Thyroid gland (tissue), 4 donors: Measurements from ENCODE around the gene DUS1L. TPM values are rescaled to one million over a fixed set of nuclear protein-coding genes. Genes with fewer than 3 reads are reported as not detected.

ENCODE experiments used
- DNase-seq, 2 donors: peaks; one replicate each; pipeline ENCODE4 v3.0.0-alpha.2; 2019
- H3K27ac ChIP-seq, 3 donors: fragments of 200-600 bp; sonication (generic); 1 replicate in 2 of 3; 2 replicates in 1 of 3; pipeline ENCODE4 v1.5.1; 2016 to 2019; ENCODE audit warnings: mild to moderate bottlenecking in 1 of 3, moderate library complexity in 1 of 3
- H3K27me3 ChIP-seq: fragments of 200-600 bp; sonication (generic); one replicate; pipeline ENCODE4 v1.5.1; 2019
- H3K36me3 ChIP-seq, 2 donors: fragments of 200-600 bp; sonication (generic); one replicate each; pipeline ENCODE4 v1.5.1; 2016 to 2019
- H3K4me1 ChIP-seq, 2 donors: fragments of 200-600 bp; sonication (generic); one replicate each; pipeline ENCODE4 v1.5.1; 2017 to 2019
- H3K4me3 ChIP-seq, 3 donors: fragments of 200-600 bp; sonication (generic); replicated peaks in 1 of 3; 1 replicate in 2 of 3; 2 replicates in 1 of 3; pipeline ENCODE4 v1.5.1; 2016; ENCODE audit warnings: mild to moderate bottlenecking in 1 of 3
- H3K9me3 ChIP-seq: fragments of 200-600 bp; sonication (generic); one replicate; pipeline ENCODE4 v1.5.1; 2017
- POLR2A ChIP-seq, 2 donors: fragments of 450-650 bp; IDR thresholded peaks; one replicate each; pipeline ENCODE4 v1.6.1; 2017; ENCODE audit warnings: antibody characterized with exemption in 2 of 2, mild to moderate bottlenecking in 2 of 2, moderate library complexity in 1 of 2
- WGBS, 2 donors: methylation state at CpG; one replicate each; pipeline ENCODE4 v1.1.5; 2017; 5-methylcytosine and 5-hydroxymethylcytosine counted together
- intact Hi-C: fragments of 100-400 bp; cut with DNase I; formaldehyde crosslinking; loops from one replicate; pipeline ENCODE4 v1.15.1; 2023
- total RNA-seq, 4 donors: library from RNA; depleted of rRNA; stranded (reverse); fragments of >200 nt; gene quantifications; one replicate each; pipeline ENCODE4 v1.2.3, GENCODE V29; 2016
- TF ChIP-seq, protein P1 (sequence below), 6 experiments: fragments of 200-600 bp in 3 of 6; fragments of 450-650 bp in 3 of 6; sonication (generic) in 3 of 6; IDR thresholded peaks; one replicate each; pipeline ENCODE4 v1.5.1; 2016 to 2019; ENCODE audit warnings: antibody characterized with exemption in 6 of 6, mild to moderate bottlenecking in 2 of 6, inconsistent platforms in 1 of 6, moderate library complexity in 1 of 6

The DUS1L gene
- total RNA-seq, 4 donors from 2014 or later: 58.7 to 90.5 (median 75.5) TPM

- no peak for DNase-seq
- intact Hi-C loops: no loop called here
- Histone ChIP-seq H3K27me3 (no peaks in the 10 kb centered on the region), H3K9me3 (no peaks in the 10 kb centered on the region), H3K27ac (no peak overlapping the region), H3K4me3 (no peak overlapping the region), H3K4me1 (peaks cover 10 to 12% of the 10 kb centered on the region in 2 donors), H3K36me3 (peaks cover 58 to 59% of the 10 kb centered on the region in 2 donors)
- 82 to 90% methylated on average over 16 to 25 of the region's 29 CpGs for WGBS, 2 donors
- TF ChIP-seq POLR2A (IDR thresholded peaks at IDR 0.05): no peak
- TF ChIP-seq, protein P1, sequence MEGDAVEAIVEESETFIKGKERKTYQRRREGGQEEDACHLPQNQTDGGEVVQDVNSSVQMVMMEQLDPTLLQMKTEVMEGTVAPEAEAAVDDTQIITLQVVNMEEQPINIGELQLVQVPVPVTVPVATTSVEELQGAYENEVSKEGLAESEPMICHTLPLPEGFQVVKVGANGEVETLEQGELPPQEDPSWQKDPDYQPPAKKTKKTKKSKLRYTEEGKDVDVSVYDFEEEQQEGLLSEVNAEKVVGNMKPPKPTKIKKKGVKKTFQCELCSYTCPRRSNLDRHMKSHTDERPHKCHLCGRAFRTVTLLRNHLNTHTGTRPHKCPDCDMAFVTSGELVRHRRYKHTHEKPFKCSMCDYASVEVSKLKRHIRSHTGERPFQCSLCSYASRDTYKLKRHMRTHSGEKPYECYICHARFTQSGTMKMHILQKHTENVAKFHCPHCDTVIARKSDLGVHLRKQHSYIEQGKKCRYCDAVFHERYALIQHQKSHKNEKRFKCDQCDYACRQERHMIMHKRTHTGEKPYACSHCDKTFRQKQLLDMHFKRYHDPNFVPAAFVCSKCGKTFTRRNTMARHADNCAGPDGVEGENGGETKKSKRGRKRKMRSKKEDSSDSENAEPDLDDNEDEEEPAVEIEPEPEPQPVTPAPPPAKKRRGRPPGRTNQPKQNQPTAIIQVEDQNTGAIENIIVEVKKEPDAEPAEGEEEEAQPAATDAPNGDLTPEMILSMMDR (IDR thresholded peaks at IDR 0.05): no peak
These were observed 8.6 kb downstream of the DUS1L start for GRCh38 chr17:82056729-82057621.

GRCh38 chr17:82055965-82056728 lies 9.5 kb downstream of the DUS1L start:
- Histone ChIP-seq H3K4me1 (peaks cover 10 to 12% of the 10 kb centered on the region in 2 donors), H3K4me3 (no peak overlapping the region), H3K9me3 (no peaks in the 10 kb centered on the region), H3K36me3 (peaks cover 54% of the 10 kb centered on the region in 2 donors), H3K27me3 (no peaks in the 10 kb centered on the region), H3K27ac (no peak overlapping the region)
- WGBS, 2 donors: 92 to 93% methylated on average over 20 to 25 of the region's 28 CpGs
- DNase-seq: no peak
- TF ChIP-seq, protein P1 (IDR thresholded peaks at IDR 0.05): no peak
- intact Hi-C loops: no loop called here

GRCh38 chr17:82055023-82055964 lies 10.3 kb downstream of the DUS1L start:
- no peak for TF ChIP-seq POLR2A (IDR thresholded peaks at IDR 0.05)
- TF ChIP-seq, protein P1 (IDR thresholded peaks at IDR 0.05): no peak
- Histone ChIP-seq H3K4me1 (peaks cover 17% of the 10 kb centered on the region in 2 donors), H3K9me3 (no peaks in the 10 kb centered on the region), H3K27ac (no peak overlapping the region), H3K27me3 (no peaks in the 10 kb centered on the region), H3K4me3 (no peak overlapping the region), H3K36me3 (peaks cover 45 to 47% of the 10 kb centered on the region in 2 donors)
- intact Hi-C loops: no loop called here
- 83 to 86% methylated on average over 13 to 15 of the region's 26 CpGs for WGBS, 2 donors
- no peak for DNase-seq

- DNase-seq: no peak
- Histone ChIP-seq H3K4me1 (peaks cover 18 to 19% of the 10 kb centered on the region in 2 donors), H3K36me3 (peaks cover 42 to 44% of the 10 kb centered on the region in 2 donors), H3K4me3 (no peak overlapping the region), H3K27me3 (no peaks in the 10 kb centered on the region), H3K27ac (no peak overlapping the region), H3K9me3 (no peaks in the 10 kb centered on the region)
- 93 to 95% methylated on average over 15 to 23 of the region's 38 CpGs for WGBS, 2 donors
- no peak for TF ChIP-seq POLR2A (IDR thresholded peaks at IDR 0.05)
- TF ChIP-seq, protein P1 (IDR thresholded peaks at IDR 0.05): no peak
- intact Hi-C loops: no loop called here
These were observed 11.1 kb downstream of the DUS1L start for GRCh38 chr17:82054351-82055022.
